HEK293 (cell line): ENCODE measurements around the gene HM13.

Experiments used
- CTCF ChIA-PET: fragments of 350-600 bp; formaldehyde crosslinking; extraction: SDS; loops from one replicate; lab custom pipeline; 2021; ENCODE audit warnings: antibody characterized with exemption; lab: Yijun Ruan, JAX
- POLR2A ChIA-PET: fragments of 300-600 bp; formaldehyde crosslinking; extraction: SDS; loops from one replicate; lab custom pipeline; 2020; ENCODE audit warnings: antibody characterized with exemption, inconsistent platforms; lab: Yijun Ruan, JAX
- H3K27ac ChIP-seq: fragments of 200-500 bp; sonication (Bioruptor generic); 2 replicates; pipeline ENCODE4 v1.5.1; 2014; ENCODE audit warnings: low read depth, low read length, control low read depth, inconsistent platforms; ENCODE audit errors: extremely low read depth
- H3K36me3 ChIP-seq, 2 experiments: fragments of 200-500 bp in 1 of 2; sonication (Bioruptor generic) in 1 of 2; 1 replicate in 1 of 2; 2 replicates in 1 of 2; pipeline ENCODE4 v1.5.1; 2014 to 2017; ENCODE audit warnings: inconsistent platforms in 2 of 2, low read length in 2 of 2; ENCODE audit not compliant: control insufficient read depth in 2 of 2, insufficient read depth in 1 of 2
- H3K4me1 ChIP-seq: fragments of 200-500 bp; sonication (Bioruptor generic); 2 replicates; pipeline ENCODE4 v1.5.1; 2014; ENCODE audit warnings: mild to moderate bottlenecking, low read length, inconsistent platforms; ENCODE audit not compliant: control insufficient read depth, insufficient read depth
- H3K4me3 ChIP-seq: 2 replicates; pipeline ENCODE4 v1.5.1; 2011; ENCODE audit warnings: low read depth, mild to moderate bottlenecking, control low read depth, low read length, moderate library complexity
- H3K9me3 ChIP-seq: fragments of 200-500 bp; sonication (Bioruptor generic); 2 replicates; pipeline ENCODE4 v1.5.1; 2014; ENCODE audit warnings: low read depth, low read length, inconsistent platforms; ENCODE audit not compliant: control insufficient read depth, insufficient read depth
- KLF7 ChIP-seq: fragments of 450-650 bp; formaldehyde crosslinking; IDR thresholded peaks from 2 replicates; pipeline ENCODE4 v1.5.1; 2016; ENCODE audit warnings: missing biosample characterization, missing genetic modification characterization, borderline replicate concordance
- RBAK ChIP-seq: fragments of 450-650 bp; formaldehyde crosslinking; IDR thresholded peaks from 2 replicates; pipeline ENCODE4 v1.5.1; 2016; ENCODE audit warnings: missing biosample characterization, missing genetic modification characterization
- REPIN1 ChIP-seq: fragments of 450-650 bp; formaldehyde crosslinking; IDR thresholded peaks from 2 replicates; pipeline ENCODE4 v1.5.1; 2017; ENCODE audit warnings: missing biosample characterization, missing genetic modification characterization, low read depth
- ZBTB11 ChIP-seq: fragments of 450-650 bp; formaldehyde crosslinking; conservative IDR thresholded peaks from 2 replicates; pipeline ENCODE4 v1.5.1; 2016; ENCODE audit warnings: low read depth, missing biosample characterization, missing genetic modification characterization
- ZNF157 ChIP-seq: fragments of 450-650 bp; formaldehyde crosslinking; IDR thresholded peaks from 2 replicates; pipeline ENCODE4 v1.5.1; 2016; ENCODE audit warnings: missing biosample characterization, missing genetic modification characterization
- ZNF175 ChIP-seq: fragments of 450-650 bp; formaldehyde crosslinking; IDR thresholded peaks from 2 replicates; pipeline ENCODE4 v1.5.1; 2016; ENCODE audit warnings: missing biosample characterization, missing genetic modification characterization
- ZNF18 ChIP-seq: fragments of 450-650 bp; formaldehyde crosslinking; IDR thresholded peaks from 2 replicates; pipeline ENCODE4 v1.5.1; 2016; ENCODE audit warnings: missing biosample characterization, missing genetic modification characterization
- ZNF248 ChIP-seq: fragments of 450-650 bp; formaldehyde crosslinking; IDR thresholded peaks from 2 replicates; pipeline ENCODE4 v1.5.1; 2017; ENCODE audit warnings: missing biosample characterization, missing genetic modification characterization
- ZNF274 ChIP-seq, 2 experiments: fragments of 200-500 bp in 1 of 2; fragments of 450-650 bp in 1 of 2; sonication (Bioruptor generic) in 1 of 2; formaldehyde crosslinking in 1 of 2; IDR thresholded peaks; 2 replicates each; pipeline versions ENCODE4 v1.5.1 to v1.6.1; 2014 to 2016; ENCODE audit warnings: borderline replicate concordance in 1 of 2, inconsistent platforms in 1 of 2, low read length in 1 of 2, missing biosample characterization in 1 of 2, missing genetic modification characterization in 1 of 2
- ZNF324 ChIP-seq: fragments of 450-650 bp; formaldehyde crosslinking; IDR thresholded peaks from 2 replicates; pipeline ENCODE4 v1.5.1; 2016; ENCODE audit warnings: missing biosample characterization, missing genetic modification characterization
- ZNF37A ChIP-seq: fragments of 450-650 bp; IDR thresholded peaks from 2 replicates; pipeline ENCODE4 v1.5.1; 2018; ENCODE audit warnings: missing biosample characterization, missing genetic modification characterization
- ZNF394 ChIP-seq: fragments of 450-650 bp; formaldehyde crosslinking; IDR thresholded peaks from 2 replicates; pipeline ENCODE4 v1.5.1; 2016; ENCODE audit warnings: missing biosample characterization, missing genetic modification characterization, mild to moderate bottlenecking, moderate library complexity, borderline replicate concordance
- ZNF398 ChIP-seq: fragments of 450-650 bp; formaldehyde crosslinking; IDR thresholded peaks from 2 replicates; pipeline ENCODE4 v1.5.1; 2017; ENCODE audit warnings: missing biosample characterization, missing genetic modification characterization
- ZNF423 ChIP-seq: fragments of 450-650 bp; formaldehyde crosslinking; IDR thresholded peaks from 2 replicates; pipeline ENCODE4 v1.5.1; 2016; ENCODE audit warnings: missing biosample characterization, missing genetic modification characterization
- ZNF510 ChIP-seq: fragments of 450-650 bp; formaldehyde crosslinking; IDR thresholded peaks from 2 replicates; pipeline ENCODE4 v1.5.1; 2018; ENCODE audit warnings: mild to moderate bottlenecking, missing genetic modification characterization, missing biosample characterization; ENCODE audit not compliant: insufficient replicate concordance
- ZNF549 ChIP-seq: fragments of 450-650 bp; IDR thresholded peaks from 2 replicates; pipeline ENCODE4 v1.5.1; 2018; ENCODE audit warnings: missing biosample characterization, missing genetic modification characterization, mild to moderate bottlenecking, inconsistent platforms, moderate library complexity
- ZNF600 ChIP-seq: fragments of 450-650 bp; formaldehyde crosslinking; IDR thresholded peaks from 2 replicates; pipeline ENCODE4 v1.5.1; 2016; ENCODE audit warnings: missing biosample characterization, missing genetic modification characterization
- ZNF629 ChIP-seq: fragments of 450-650 bp; formaldehyde crosslinking; IDR thresholded peaks from 2 replicates; pipeline ENCODE4 v1.5.1; 2017; ENCODE audit warnings: missing biosample characterization, missing genetic modification characterization
- ZNF791 ChIP-seq: fragments of 450-650 bp; formaldehyde crosslinking; IDR thresholded peaks from 2 replicates; pipeline ENCODE4 v1.5.1; 2016; ENCODE audit warnings: missing biosample characterization, missing genetic modification characterization
- ZNF792 ChIP-seq: fragments of 450-650 bp; formaldehyde crosslinking; IDR thresholded peaks from 2 replicates; pipeline ENCODE4 v1.5.1; 2016; ENCODE audit warnings: missing biosample characterization, missing genetic modification characterization
- TF ChIP-seq, protein P1 (sequence below): fragments of 450-650 bp; formaldehyde crosslinking; IDR thresholded peaks from 2 replicates; pipeline ENCODE4; 2016; ENCODE audit warnings: missing biosample characterization, missing genetic modification characterization
- TF ChIP-seq, protein P2 (sequence below): fragments of 450-650 bp; formaldehyde crosslinking; IDR thresholded peaks from 2 replicates; pipeline ENCODE4 v1.5.0; 2017; ENCODE audit warnings: missing biosample characterization, missing genetic modification characterization, borderline replicate concordance
- TF ChIP-seq, protein P3 (sequence below): fragments of 450-650 bp; formaldehyde crosslinking; IDR thresholded peaks from 2 replicates; pipeline ENCODE4 v1.5.1; 2016; ENCODE audit warnings: missing biosample characterization, missing genetic modification characterization, borderline replicate concordance
- TF ChIP-seq, protein P4 (sequence below): sonication (generic); formaldehyde crosslinking; IDR thresholded peaks from 2 replicates; pipeline ENCODE4 v1.8.1; 2022; ENCODE audit warnings: mild to moderate bottlenecking, moderate library complexity, missing genetic modification reagents

HM13 gene

DNA sequence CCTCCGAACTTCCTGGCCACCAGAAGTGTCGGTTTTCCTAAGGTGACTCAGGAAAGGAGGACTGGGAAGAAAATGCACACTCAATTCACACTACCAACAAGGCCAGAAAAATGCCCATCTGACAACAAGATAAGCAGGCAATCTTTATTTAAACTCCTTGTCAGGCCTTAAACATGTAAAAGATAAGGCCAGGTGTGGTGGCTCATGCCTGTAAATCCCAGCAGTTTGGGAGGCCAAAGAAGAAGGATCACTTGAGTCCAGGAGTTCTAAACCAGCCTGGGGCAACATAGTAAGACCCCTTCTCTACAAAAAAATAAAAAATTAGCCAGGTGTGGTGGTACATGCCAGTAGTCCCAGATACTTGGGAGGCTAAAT lies 83.2 kb downstream of the HM13 start (continued):
- TF ChIP-seq ZNF423 (tag by site-specific recombination) = no peak
- TF ChIP-seq, protein P1, sequence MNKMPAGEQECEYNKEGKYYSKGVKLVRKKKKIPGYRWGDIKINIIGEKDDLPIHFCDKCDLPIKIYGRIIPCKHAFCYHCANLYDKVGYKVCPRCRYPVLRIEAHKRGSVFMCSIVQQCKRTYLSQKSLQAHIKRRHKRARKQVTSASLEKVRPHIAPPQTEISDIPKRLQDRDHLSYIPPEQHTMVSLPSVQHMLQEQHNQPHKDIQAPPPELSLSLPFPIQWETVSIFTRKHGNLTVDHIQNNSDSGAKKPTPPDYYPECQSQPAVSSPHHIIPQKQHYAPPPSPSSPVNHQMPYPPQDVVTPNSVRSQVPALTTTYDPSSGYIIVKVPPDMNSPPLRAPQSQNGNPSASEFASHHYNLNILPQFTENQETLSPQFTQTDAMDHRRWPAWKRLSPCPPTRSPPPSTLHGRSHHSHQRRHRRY (tag by site-specific recombination) = no peak
- no peak for TF ChIP-seq KLF7
- no peak for TF ChIP-seq ZNF324 (tag by site-specific recombination)
- TF ChIP-seq ZNF549 (tag by site-specific recombination) = no peak
- TF ChIP-seq ZNF18 = peak; percentile 61; the same call in 1 of the 2 replicates
- no peak for TF ChIP-seq ZNF791 (tag by site-specific recombination)
- TF ChIP-seq ZNF398 (tag by site-specific recombination) = no peak
- TF ChIP-seq RBAK (tag by site-specific recombination) = no peak
- TF ChIP-seq, protein P2, sequence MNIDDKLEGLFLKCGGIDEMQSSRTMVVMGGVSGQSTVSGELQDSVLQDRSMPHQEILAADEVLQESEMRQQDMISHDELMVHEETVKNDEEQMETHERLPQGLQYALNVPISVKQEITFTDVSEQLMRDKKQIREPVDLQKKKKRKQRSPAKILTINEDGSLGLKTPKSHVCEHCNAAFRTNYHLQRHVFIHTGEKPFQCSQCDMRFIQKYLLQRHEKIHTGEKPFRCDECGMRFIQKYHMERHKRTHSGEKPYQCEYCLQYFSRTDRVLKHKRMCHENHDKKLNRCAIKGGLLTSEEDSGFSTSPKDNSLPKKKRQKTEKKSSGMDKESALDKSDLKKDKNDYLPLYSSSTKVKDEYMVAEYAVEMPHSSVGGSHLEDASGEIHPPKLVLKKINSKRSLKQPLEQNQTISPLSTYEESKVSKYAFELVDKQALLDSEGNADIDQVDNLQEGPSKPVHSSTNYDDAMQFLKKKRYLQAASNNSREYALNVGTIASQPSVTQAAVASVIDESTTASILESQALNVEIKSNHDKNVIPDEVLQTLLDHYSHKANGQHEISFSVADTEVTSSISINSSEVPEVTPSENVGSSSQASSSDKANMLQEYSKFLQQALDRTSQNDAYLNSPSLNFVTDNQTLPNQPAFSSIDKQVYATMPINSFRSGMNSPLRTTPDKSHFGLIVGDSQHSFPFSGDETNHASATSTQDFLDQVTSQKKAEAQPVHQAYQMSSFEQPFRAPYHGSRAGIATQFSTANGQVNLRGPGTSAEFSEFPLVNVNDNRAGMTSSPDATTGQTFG (tag by site-specific recombination) = no peak
- no peak for TF ChIP-seq ZNF175
- TF ChIP-seq, protein P3, sequence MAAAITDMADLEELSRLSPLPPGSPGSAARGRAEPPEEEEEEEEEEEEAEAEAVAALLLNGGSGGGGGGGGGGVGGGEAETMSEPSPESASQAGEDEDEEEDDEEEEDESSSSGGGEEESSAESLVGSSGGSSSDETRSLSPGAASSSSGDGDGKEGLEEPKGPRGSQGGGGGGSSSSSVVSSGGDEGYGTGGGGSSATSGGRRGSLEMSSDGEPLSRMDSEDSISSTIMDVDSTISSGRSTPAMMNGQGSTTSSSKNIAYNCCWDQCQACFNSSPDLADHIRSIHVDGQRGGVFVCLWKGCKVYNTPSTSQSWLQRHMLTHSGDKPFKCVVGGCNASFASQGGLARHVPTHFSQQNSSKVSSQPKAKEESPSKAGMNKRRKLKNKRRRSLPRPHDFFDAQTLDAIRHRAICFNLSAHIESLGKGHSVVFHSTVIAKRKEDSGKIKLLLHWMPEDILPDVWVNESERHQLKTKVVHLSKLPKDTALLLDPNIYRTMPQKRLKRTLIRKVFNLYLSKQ = no peak

- Histone ChIP-seq H3K36me3 (peaks cover 0 to 17% of the 10 kb centered on the region in 2 experiments; a peak in 1 of 3 replicates), H3K4me3 (no peak overlapping the region), H3K27ac (no peak overlapping the region), H3K9me3 (no peaks in the 10 kb centered on the region), H3K4me1 (peaks cover 5% of the 10 kb centered on the region; the same call in 1 of the 2 replicates)
- ChIA-PET CTCF (interaction anchor here (0.6 to 26.4 kb wide), 8 partner anchors 10 to 129 kb away, joined by 3 to 1204 read pairs (median 5); no protein-coding TSS in a partner anchor), POLR2A (interaction anchor here (0.5 to 8.7 kb wide), 2 partner anchors 14 to 32 kb away, joined by 4 to 255 read pairs; no protein-coding TSS in a partner anchor)
- TF ChIP-seq ZNF600 (tag by site-specific recombination) (no peak), REPIN1 (no peak), ZNF792 (tag by site-specific recombination) (no peak), ZNF394 (no peak), ZNF37A (tag by site-specific recombination) (no peak), ZNF510 (no peak), ZNF629 (tag by site-specific recombination) (no peak), ZNF248 (tag by site-specific recombination) (no peak), ZBTB11 (tag by site-specific recombination) (no peak), ZNF274 (IDR thresholded peaks at IDR 0.05; ENCODE audit: low read length) (no peak), ZNF274 (tag by site-specific recombination; IDR thresholded peaks at IDR 0.05; ENCODE audit: borderline replicate concordance) (no peak), ZNF157 (tag by site-specific recombination) (no peak)
- TF ChIP-seq, protein P4, sequence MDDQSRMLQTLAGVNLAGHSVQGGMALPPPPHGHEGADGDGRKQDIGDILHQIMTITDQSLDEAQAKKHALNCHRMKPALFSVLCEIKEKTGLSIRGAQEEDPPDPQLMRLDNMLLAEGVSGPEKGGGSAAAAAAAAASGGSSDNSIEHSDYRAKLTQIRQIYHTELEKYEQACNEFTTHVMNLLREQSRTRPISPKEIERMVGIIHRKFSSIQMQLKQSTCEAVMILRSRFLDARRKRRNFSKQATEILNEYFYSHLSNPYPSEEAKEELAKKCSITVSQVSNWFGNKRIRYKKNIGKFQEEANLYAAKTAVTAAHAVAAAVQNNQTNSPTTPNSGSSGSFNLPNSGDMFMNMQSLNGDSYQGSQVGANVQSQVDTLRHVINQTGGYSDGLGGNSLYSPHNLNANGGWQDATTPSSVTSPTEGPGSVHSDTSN (CRISPR knock-in tag) = no peak
Observed at GRCh38 chr20:31602431-31602778, 88.2 kb downstream of the HM13 start.
